Umbilical cord (tissue), 2 donors: Measurements from ENCODE around the gene CSTPP1. TPM values are rescaled to one million over a fixed set of nuclear protein-coding genes. Genes with fewer than 3 reads are reported as not detected.
A peak's percentile ranks its signal among the peaks of the same experiment; 100 is the strongest.
"Not testable (repeated sequence)": the region's sequence is repeated elsewhere in the genome, so short reads cannot be mapped to it uniquely, and the experiment has no call there.

Source experiments
- DNase-seq: peaks from one replicate; pipeline ENCODE4 v3.0.0-alpha.2; 2015; ENCODE audit warnings: low spot score
- total RNA-seq: library from RNA; depleted of rRNA; stranded (reverse); fragments of >200 nt; gene quantifications from one replicate; pipeline ENCODE4 v1.2.3, GENCODE V29; 2014; ENCODE audit warnings: low replicate concordance; ENCODE audit not compliant: insufficient read depth

Gene CSTPP1
- total RNA-seq, 1 donor from 2014 or later = 51.8 TPM

- not testable (repeated sequence) for DNase-seq
Measured at GRCh38 chr11:46989810-46990487, 53.4 kb downstream of the CSTPP1 start.

- no peak for DNase-seq
Measured at GRCh38 chr11:46991391-46991790, 54.8 kb downstream of the CSTPP1 start.

GRCh38 chr11:46992386-46992785 lies 55.8 kb downstream of the CSTPP1 start:
- DNase-seq = not testable (repeated sequence)

- DNase-seq = not testable (repeated sequence)
Measured at GRCh38 chr11:46997796-46998195, 61.2 kb downstream of the CSTPP1 start.

GRCh38 chr11:46999217-46999616 lies 62.7 kb downstream of the CSTPP1 start:
- DNase-seq = no peak

- DNase-seq = no peak
Measured at GRCh38 chr11:47000033-47000432, 63.5 kb downstream of the CSTPP1 start.

GRCh38 chr11:47001781-47002181 lies 65.2 kb downstream of the CSTPP1 start:
- DNase-seq = no peak

GRCh38 chr11:47002390-47002789 lies 65.8 kb downstream of the CSTPP1 start:
- DNase-seq = no peak

GRCh38 chr11:47003180-47003877 lies 66.8 kb downstream of the CSTPP1 start:
- no peak for DNase-seq

- peak; percentile 99 for DNase-seq
Measured at GRCh38 chr11:47004595-47005033, 68.1 kb downstream of the CSTPP1 start.

- DNase-seq = no peak
Measured at GRCh38 chr11:47005441-47005840, 68.9 kb downstream of the CSTPP1 start.

- peak; percentile 92 for DNase-seq
Measured at GRCh38 chr11:47007579-47007978, 71.0 kb downstream of the CSTPP1 start.

- peak; percentile 87 for DNase-seq
Measured at GRCh38 chr11:47010179-47010578, 73.6 kb downstream of the CSTPP1 start.

GRCh38 chr11:47014097-47014496 lies 77.5 kb downstream of the CSTPP1 start:
- no peak for DNase-seq

- DNase-seq = no peak
Measured at GRCh38 chr11:47018637-47019036, 82.1 kb downstream of the CSTPP1 start.

- peak; percentile 42 for DNase-seq
Measured at GRCh38 chr11:47020793-47021526, 84.4 kb downstream of the CSTPP1 start.

- DNase-seq = no peak
Measured at GRCh38 chr11:47021527-47021818, 84.9 kb downstream of the CSTPP1 start.

- DNase-seq = no peak
Measured at GRCh38 chr11:47021965-47022364, 85.4 kb downstream of the CSTPP1 start.

GRCh38 chr11:47028195-47029093 lies 91.9 kb downstream of the CSTPP1 start:
- DNase-seq = no peak

- DNase-seq = no peak
Measured at GRCh38 chr11:47033439-47033838, 96.9 kb downstream of the CSTPP1 start.

- no peak for DNase-seq
Measured at GRCh38 chr11:47034091-47034490, 97.5 kb downstream of the CSTPP1 start.

GRCh38 chr11:47035108-47035507 lies 98.5 kb downstream of the CSTPP1 start:
- no peak for DNase-seq
